SW480 (cell line): ENCODE data around the gene PSMG3.

Experiments
- DNase-seq: peaks from one replicate; pipeline ENCODE4 v3.0.0-alpha.2; 2016; ENCODE audit warnings: low spot score

The PSMG3 gene

DNA sequence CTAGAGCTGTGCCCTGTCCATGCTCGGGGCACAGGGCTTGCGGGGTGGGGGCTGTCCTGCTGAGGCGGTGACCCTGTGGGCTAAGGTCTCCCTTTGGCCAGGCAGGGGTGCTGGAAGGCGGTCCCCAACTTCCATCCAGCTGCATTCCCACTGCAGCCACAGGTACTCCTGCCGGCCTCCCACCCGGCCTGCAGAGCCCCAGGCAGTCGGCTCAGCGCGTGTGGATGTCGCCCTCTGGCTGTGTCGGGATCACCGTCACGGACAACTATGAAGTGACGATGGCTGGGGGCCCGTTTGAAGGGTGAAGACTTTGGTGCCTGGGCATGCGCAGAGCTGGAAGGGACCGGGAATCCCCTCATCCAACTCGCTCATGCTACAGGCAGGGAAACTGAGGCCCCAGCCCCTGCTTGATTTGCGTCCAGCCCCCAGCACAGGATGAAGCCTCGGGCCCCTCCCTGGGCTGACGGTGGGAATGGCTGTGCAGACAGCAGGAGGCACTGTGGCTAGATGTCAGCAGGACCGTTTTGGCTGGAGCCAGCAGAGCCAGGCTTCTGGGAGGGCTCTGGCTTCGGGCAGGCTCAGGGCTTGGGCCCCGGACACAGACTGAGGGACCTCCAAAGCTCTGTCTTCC lies 11.5 kb downstream of the PSMG3 start:
- no peak for DNase-seq

GRCh38 chr7:1557771-1558170 lies 12.1 kb downstream of the PSMG3 start:
- DNase-seq = no peak

DNA sequence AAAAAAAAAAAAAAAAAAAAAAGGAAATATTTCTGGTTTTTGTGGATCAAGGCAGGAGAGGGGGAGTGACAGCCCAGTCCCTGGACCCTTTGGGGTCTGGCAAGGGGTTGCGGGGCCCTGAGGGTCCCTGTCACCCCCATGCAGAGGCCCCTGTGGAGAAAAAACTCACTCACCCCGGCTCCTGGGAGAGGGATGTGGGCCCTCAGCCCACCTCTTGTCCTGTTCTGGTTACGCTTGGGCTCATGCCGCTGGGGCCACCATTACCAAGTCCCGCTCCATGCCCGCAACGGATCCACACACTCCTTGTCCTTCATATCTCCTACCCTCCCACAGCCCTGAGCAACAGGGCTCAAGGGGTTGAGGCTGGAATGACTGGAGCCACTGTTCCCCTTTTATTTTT lies 12.8 kb downstream of the PSMG3 start:
- no peak for DNase-seq

DNA sequence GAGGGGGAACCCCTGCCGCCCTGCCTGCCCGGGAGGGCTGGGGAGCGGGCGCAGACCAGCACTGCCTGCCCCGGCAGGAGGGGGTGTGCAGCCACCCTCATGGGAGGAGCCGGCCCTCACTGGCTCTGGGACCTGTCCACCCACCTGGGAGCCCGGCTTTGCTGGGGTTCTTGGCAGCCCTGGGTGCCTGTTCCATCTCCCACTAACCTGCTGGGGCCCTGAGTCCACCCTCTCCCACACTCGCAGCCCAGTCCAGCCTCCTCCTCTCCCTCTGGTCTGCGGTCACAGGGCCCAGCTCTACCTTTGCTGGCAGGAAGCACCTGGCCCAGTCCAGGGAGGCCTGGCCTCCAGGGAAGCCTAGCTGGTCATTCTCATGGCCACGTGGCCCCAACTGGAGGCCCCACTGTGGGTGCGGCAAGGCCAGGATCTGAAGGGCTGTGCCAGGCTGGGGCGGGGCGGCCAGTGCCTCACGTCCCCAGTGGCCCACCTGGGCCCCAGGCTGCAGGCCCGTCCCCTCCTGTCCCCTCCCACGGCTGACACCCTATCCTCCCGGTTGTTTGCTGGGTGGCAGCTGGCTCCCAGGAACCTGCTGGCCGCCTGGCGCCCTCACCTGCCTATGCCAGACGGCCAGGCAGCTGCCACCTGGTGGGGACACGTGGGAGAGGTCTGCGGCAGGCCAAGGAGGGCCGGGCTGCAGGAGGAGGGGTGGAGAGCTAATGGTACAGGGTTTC lies 13.9 kb downstream of the PSMG3 start, which contains the start of gene TMEM184A:
Gene TMEM184A (minus strand): TSS at position 393 of the 731 bp plus-strand sequence. CDS start 721 bp downstream, outside the sequence.
- DNase-seq = peak; percentile 100

- peak; percentile 98 for DNase-seq
Observed at GRCh38 chr7:1555046-1555812, 14.6 kb downstream of the PSMG3 start.

GRCh38 chr7:1554333-1555045 lies 15.3 kb downstream of the PSMG3 start:
- DNase-seq = no peak

DNA sequence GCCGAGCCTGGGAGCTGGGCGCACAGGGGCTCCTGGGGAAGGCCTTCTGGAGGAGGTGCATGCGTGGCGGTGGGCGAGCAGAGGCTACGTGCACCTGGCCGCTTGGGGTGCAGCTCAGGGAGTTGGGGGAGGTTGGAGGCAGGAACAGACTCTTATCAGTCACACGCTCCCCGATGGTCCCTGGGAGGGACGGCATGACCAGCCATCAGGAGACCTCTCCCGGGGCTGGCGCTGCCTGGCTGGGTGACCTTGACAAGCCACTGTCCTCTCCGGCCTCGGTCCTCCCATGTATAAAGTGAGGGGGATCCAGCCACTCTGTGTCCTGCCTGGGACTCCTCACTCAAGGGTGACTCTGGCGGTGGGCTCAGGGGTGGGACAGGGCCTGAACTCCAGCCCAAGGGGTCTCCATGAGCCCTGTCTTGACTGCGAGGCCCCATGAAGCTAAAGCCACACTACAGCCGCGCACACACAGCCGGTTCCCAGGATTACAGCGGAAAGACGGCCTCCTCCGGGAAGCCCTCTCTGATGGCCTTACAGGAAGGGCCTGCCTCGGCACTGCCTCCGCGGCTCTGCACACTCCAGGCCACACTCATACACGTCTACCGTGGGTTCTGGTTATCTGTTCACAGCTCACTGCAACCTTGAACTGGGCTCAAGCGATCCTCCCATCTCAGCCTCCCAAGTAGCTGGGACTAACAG lies 16.2 kb downstream of the PSMG3 start:
- DNase-seq = no peak

- no peak for DNase-seq
Observed at GRCh38 chr7:1552200-1552599, 17.6 kb downstream of the PSMG3 start.

DNA sequence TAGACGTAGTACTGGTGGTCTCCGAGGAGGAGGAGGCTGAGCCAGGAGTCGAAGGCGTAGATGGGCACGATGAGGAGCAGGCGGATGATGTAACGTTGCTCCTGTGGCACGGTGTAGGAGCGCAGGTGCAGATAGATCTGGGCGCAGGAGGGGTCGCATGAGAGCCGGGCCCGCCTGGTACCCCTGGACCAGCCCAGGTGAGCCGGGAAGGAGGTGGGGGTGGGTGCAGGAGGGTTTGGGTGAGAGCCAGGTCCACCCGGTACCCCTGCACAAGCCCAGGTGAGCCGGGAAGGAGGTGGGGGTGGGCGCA lies 19.0 kb downstream of the PSMG3 start:
- no peak for DNase-seq

GRCh38 chr7:1550005-1550845 lies 19.6 kb downstream of the PSMG3 start:
- no peak for DNase-seq

- no peak for DNase-seq
Observed at GRCh38 chr7:1549357-1550004, 20.4 kb downstream of the PSMG3 start.

DNA sequence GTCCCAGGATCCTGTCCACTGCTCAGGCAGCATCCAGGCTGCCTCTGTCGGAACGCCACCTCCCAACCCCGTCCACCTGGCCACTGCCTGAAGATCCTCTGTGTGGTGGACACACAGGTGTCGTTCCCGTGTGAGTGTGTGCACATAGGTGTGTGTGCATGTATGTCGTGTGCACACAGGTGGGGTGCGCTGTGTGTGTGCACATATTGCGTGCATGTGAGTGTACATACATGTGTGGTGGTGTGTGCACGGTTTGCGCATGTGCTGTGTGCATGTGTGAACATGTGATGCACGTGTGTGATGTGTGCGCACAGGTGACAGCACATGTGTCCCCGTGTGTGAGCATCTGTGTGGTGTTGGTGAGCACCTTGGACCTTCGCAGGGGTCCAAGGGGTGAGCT lies 20.9 kb downstream of the PSMG3 start:
- DNase-seq = no peak

GRCh38 chr7:1548438-1548831 lies 21.4 kb downstream of the PSMG3 start:
- no peak for DNase-seq

GRCh38 chr7:1547777-1548437 lies 21.9 kb downstream of the PSMG3 start:
- DNase-seq = no peak

- DNase-seq = no peak
Observed at GRCh38 chr7:1546909-1547776, 22.7 kb downstream of the PSMG3 start.

- no peak for DNase-seq
Observed at GRCh38 chr7:1546274-1546908, 23.4 kb downstream of the PSMG3 start.

- DNase-seq = no peak
Observed at GRCh38 chr7:1545417-1546246, 24.2 kb downstream of the PSMG3 start.
